SU-DHL-6 (cell line): ENCODE measurements around the gene TUBG1.

Source experiments
- H2AFZ ChIP-seq: fragments of 200-600 bp; sonication (generic); 2 replicates; pipeline ENCODE4 v1.6.1; 2014; ENCODE audit warnings: low read depth, mild to moderate bottlenecking, moderate library complexity, mixed read lengths, antibody characterized with exemption, low read length; ENCODE audit not compliant: severe bottlenecking
- H3F3A ChIP-seq: fragments of 200-600 bp; shearing (Covaris generic); 2 replicates; pipeline ENCODE4 v1.6.0; 2016; ENCODE audit warnings: antibody characterized with exemption, mild to moderate bottlenecking; ENCODE audit not compliant: insufficient read depth
- H3K27ac ChIP-seq: fragments of 200-600 bp; sonication (generic); 2 replicates; pipeline ENCODE4 v1.5.1; 2016; ENCODE audit warnings: low read depth, mild to moderate bottlenecking, low read length, moderate library complexity, mixed read lengths
- H3K27me3 ChIP-seq: fragments of 200-600 bp; sonication (generic), shearing (Covaris generic); 2 replicates; pipeline ENCODE4 v1.6.0; 2014; ENCODE audit warnings: mild to moderate bottlenecking, low read length
- H3K36me3 ChIP-seq: fragments of 200-600 bp; sonication (generic); 2 replicates; pipeline ENCODE4 v1.6.1; 2014; ENCODE audit warnings: mild to moderate bottlenecking, low read length, mixed read lengths
- H3K4me2 ChIP-seq: fragments of 300-600, 200-600 bp; shearing (Covaris generic), sonication (generic); 2 replicates; pipeline ENCODE4 v1.6.0; 2014; ENCODE audit warnings: low read length, low read depth, mild to moderate bottlenecking; ENCODE audit not compliant: poor library complexity, severe bottlenecking
- H3K4me3 ChIP-seq: fragments of 200-600 bp; sonication (generic); 2 replicates; pipeline ENCODE4 v1.5.1; 2014; ENCODE audit warnings: antibody characterized with exemption, low read length, mild to moderate bottlenecking, mixed read lengths; ENCODE audit not compliant: insufficient read depth, poor library complexity, severe bottlenecking
- H3K79me2 ChIP-seq: fragments of 200-600 bp; sonication (generic); 2 replicates; pipeline ENCODE4 v1.6.1; 2014; ENCODE audit warnings: mild to moderate bottlenecking, low read length, moderate library complexity; ENCODE audit not compliant: insufficient read depth
- H3K9ac ChIP-seq: fragments of 200-600 bp; sonication (generic); 2 replicates; pipeline ENCODE4 v1.7.0; 2014; ENCODE audit warnings: mild to moderate bottlenecking, low read length
- H3K9me2 ChIP-seq: fragments of 200-600 bp; sonication (generic); replicated peaks from 2 replicates; pipeline ENCODE4 v1.6.1; 2014; ENCODE audit warnings: low read length; ENCODE audit not compliant: insufficient read depth
- H3K9me3 ChIP-seq: fragments of 200-600 bp; sonication (generic); 2 replicates; pipeline ENCODE4 v1.6.1; 2014; ENCODE audit warnings: low read length, mixed read lengths; ENCODE audit not compliant: insufficient read depth
- H4K20me1 ChIP-seq: fragments of 200-600 bp; sonication (generic); 2 replicates; pipeline ENCODE4 v1.6.1; 2014; ENCODE audit warnings: low read depth, mild to moderate bottlenecking, antibody characterized with exemption, low read length, moderate library complexity, mixed read lengths
- CTCF ChIP-seq: fragments of 200-600 bp; sonication (generic); IDR thresholded peaks from one replicate; pipeline ENCODE4 v1.5.1; 2017; ENCODE audit warnings: antibody characterized with exemption, mild to moderate bottlenecking, low read length, moderate library complexity; ENCODE audit not compliant: insufficient read depth, poor library complexity, severe bottlenecking
- EZH2phosphoT487 ChIP-seq: fragments of 200-600 bp; sonication (generic), shearing (Covaris generic); conservative IDR thresholded peaks from 2 replicates; pipeline ENCODE4 v1.6.1; 2018; ENCODE audit warnings: mild to moderate bottlenecking, antibody characterized with exemption, low read length, moderate library complexity, mixed read lengths

The TUBG1 gene

GRCh38 chr17:42640121-42640520, 30.6 kb downstream of the TUBG1 start:
- TF ChIP-seq EZH2phosphoT487 (no peak), CTCF (no peak)
- Histone ChIP-seq H4K20me1 (no peaks in the 10 kb centered on the region), H3K4me3 (no peak overlapping the region), H3K9me2 (no peaks in the 10 kb centered on the region), H3K27ac (no peak overlapping the region), H3K9ac (no peak overlapping the region), H3K4me2 (no peak overlapping the region), H2AFZ (no peak overlapping the region), H3K79me2 (no peaks in the 10 kb centered on the region), H3K27me3 (no peaks in the 10 kb centered on the region), H3F3A (no peaks in the 10 kb centered on the region), H3K36me3 (no peaks in the 10 kb centered on the region), H3K9me3 (no peaks in the 10 kb centered on the region)

- H3K9ac ChIP-seq: no peak overlapping the region
- no peaks in the 10 kb centered on the region for H3K9me3 ChIP-seq
- no peaks in the 10 kb centered on the region for H3K79me2 ChIP-seq
- H4K20me1 ChIP-seq: no peaks in the 10 kb centered on the region
- H3K9me2 ChIP-seq: no peaks in the 10 kb centered on the region
- H3K36me3 ChIP-seq: no peaks in the 10 kb centered on the region
- H3K27ac ChIP-seq: no peak overlapping the region
- TF ChIP-seq CTCF (no peak), EZH2phosphoT487 (no peak)
- H3F3A ChIP-seq: no peaks in the 10 kb centered on the region
- H2AFZ ChIP-seq: no peak overlapping the region
- no peak overlapping the region for H3K4me3 ChIP-seq
- H3K27me3 ChIP-seq: no peaks in the 10 kb centered on the region
- no peak overlapping the region for H3K4me2 ChIP-seq
Observed at GRCh38 chr17:42642336-42642735, 32.9 kb downstream of the TUBG1 start.

GRCh38 chr17:42647778-42648177, 38.3 kb downstream of the TUBG1 start:
- H4K20me1 ChIP-seq: no peaks in the 10 kb centered on the region
- no peaks in the 10 kb centered on the region for H3K79me2 ChIP-seq
- H3K27me3 ChIP-seq: no peaks in the 10 kb centered on the region
- H3K4me2 ChIP-seq: no peak overlapping the region
- no peak for TF ChIP-seq CTCF
- TF ChIP-seq EZH2phosphoT487: no peak
- no peak overlapping the region for H2AFZ ChIP-seq
- H3K9me3 ChIP-seq: no peaks in the 10 kb centered on the region
- H3K36me3 ChIP-seq: no peaks in the 10 kb centered on the region
- H3K9me2 ChIP-seq: no peaks in the 10 kb centered on the region
- H3K9ac ChIP-seq: no peak overlapping the region
- H3F3A ChIP-seq: no peaks in the 10 kb centered on the region
- no peak overlapping the region for H3K27ac ChIP-seq
- H3K4me3 ChIP-seq: no peak overlapping the region
